H1 (cell line): Measurements from ENCODE around the gene IKZF1.

ENCODE experiments used
- CTCF ChIP-seq, 3 experiments: IDR thresholded peaks; 1 replicate in 2 of 3; 2 replicates in 1 of 3; pipeline versions ENCODE4 v1.5.1 to v1.6.1; 2011; ENCODE audit warnings: low read length in 3 of 3, mild to moderate bottlenecking in 3 of 3, inconsistent platforms in 2 of 3, low read depth in 1 of 3, moderate library complexity in 1 of 3; ENCODE audit not compliant: insufficient read depth in 1 of 3; ENCODE audit errors: control extremely low read depth in 1 of 3
- EZH2 ChIP-seq: fragments of 200-600 bp; sonication (generic); IDR thresholded peaks from 2 replicates; pipeline ENCODE4 v1.7.1; 2012; ENCODE audit warnings: low read depth, mild to moderate bottlenecking, moderate library complexity, low read length, inconsistent platforms; ENCODE audit not compliant: severe bottlenecking

DNA sequence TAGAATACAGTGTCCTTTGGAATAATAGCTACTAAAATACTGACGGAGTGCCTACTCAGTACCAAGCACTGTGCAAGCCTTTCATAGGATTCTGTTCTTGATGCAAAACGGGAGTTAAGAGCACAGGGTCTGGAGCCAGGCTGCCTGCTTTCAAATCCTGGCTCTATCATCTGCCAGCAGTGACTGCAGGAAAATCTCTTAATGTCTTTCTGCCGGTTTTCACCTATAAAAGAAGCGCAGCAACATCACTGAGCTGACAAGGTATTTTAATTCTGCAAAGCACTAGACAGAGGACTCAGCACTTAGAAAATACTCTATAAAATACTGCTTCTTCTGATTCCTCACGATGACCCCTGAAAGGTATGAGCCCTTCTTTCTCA lies 145.0 kb downstream of the IKZF1 start:
- no peak for TF ChIP-seq CTCF (IDR thresholded peaks at IDR 0.05; ENCODE audit: control extremely low read depth in 1 of 3, insufficient read depth in 1 of 3, low read depth in 1 of 3, low read length in 3 of 3)
- TF ChIP-seq EZH2: no peak
